H9 (cell line): ENCODE results near the gene FYCO1. TPM values are rescaled to one million over a fixed set of nuclear protein-coding genes. Genes with fewer than 3 reads are reported as not detected.
A peak's percentile ranks its signal among the peaks of the same experiment; 100 is the strongest.

Source experiments
- DNase-seq: peaks from one replicate; pipeline ENCODE4 v3.0.0-alpha.2; 2017
- H2AFZ ChIP-seq: one replicate; pipeline ENCODE4 v1.6.1; 2013; ENCODE audit warnings: mild to moderate bottlenecking, low read length, control low read depth, moderate library complexity
- H2AK5ac ChIP-seq: 2 replicates; pipeline ENCODE4 v1.6.1; 2013; ENCODE audit warnings: low read length, control low read depth, mixed read lengths; ENCODE audit not compliant: insufficient read length
- H2BK120ac ChIP-seq: one replicate; pipeline ENCODE4 v1.6.1; 2013; ENCODE audit warnings: low read depth, mild to moderate bottlenecking, low read length, control low read depth, inconsistent platforms; ENCODE audit not compliant: poor library complexity, severe bottlenecking
- H2BK12ac ChIP-seq: 2 replicates; pipeline ENCODE4 v1.6.1; 2013; ENCODE audit warnings: low read length, control low read depth, mixed read lengths, low read depth; ENCODE audit not compliant: insufficient read length
- H2BK15ac ChIP-seq: 2 replicates; pipeline ENCODE4 v1.6.1; 2013; ENCODE audit warnings: low read depth, low read length, control low read depth
- H2BK20ac ChIP-seq: one replicate; pipeline ENCODE4 v1.6.1; 2013; ENCODE audit warnings: low read depth, mild to moderate bottlenecking, low read length, control low read depth, inconsistent platforms; ENCODE audit not compliant: poor library complexity, severe bottlenecking
- H2BK5ac ChIP-seq: 2 replicates; pipeline ENCODE4 v1.6.1; 2013; ENCODE audit warnings: low read length, control low read depth, mixed read lengths; ENCODE audit not compliant: insufficient read length
- H3K14ac ChIP-seq: 2 replicates; pipeline ENCODE4 v1.6.1; 2013; ENCODE audit warnings: low read length, control low read depth; ENCODE audit not compliant: insufficient read depth
- H3K18ac ChIP-seq: 2 replicates; pipeline ENCODE4 v1.6.1; 2013; ENCODE audit warnings: low read depth, mild to moderate bottlenecking, mixed read lengths, low read length, control low read depth; ENCODE audit not compliant: insufficient read length
- H3K23ac ChIP-seq: 2 replicates; pipeline ENCODE4 v1.6.1; 2013; ENCODE audit warnings: low read length, control low read depth, mixed read lengths, low read depth; ENCODE audit not compliant: insufficient read length
- H3K23me2 ChIP-seq: 2 replicates; pipeline ENCODE4 v1.6.1; 2013; ENCODE audit warnings: low read depth, mild to moderate bottlenecking, mixed read lengths, low read length, control low read depth; ENCODE audit not compliant: insufficient read length, poor library complexity, severe bottlenecking
- H3K27ac ChIP-seq: 2 replicates; pipeline ENCODE4 v1.5.1; 2013; ENCODE audit warnings: low read length, control low read depth, mixed read lengths, low read depth; ENCODE audit not compliant: insufficient read length
- H3K27me3 ChIP-seq: 2 replicates; pipeline ENCODE4 v1.6.1; 2013; ENCODE audit warnings: low read length, control low read depth, inconsistent platforms; ENCODE audit not compliant: insufficient read depth
- H3K4ac ChIP-seq: 2 replicates; pipeline ENCODE4 v1.6.1; 2013; ENCODE audit warnings: low read depth, mild to moderate bottlenecking, control low read depth, inconsistent platforms, low read length, moderate library complexity
- H3K4me1 ChIP-seq: 2 replicates; pipeline ENCODE4 v1.6.1; 2013; ENCODE audit warnings: low read length, control low read depth, inconsistent platforms; ENCODE audit not compliant: insufficient read depth
- H3K4me2 ChIP-seq: 2 replicates; pipeline ENCODE4 v1.6.1; 2013; ENCODE audit warnings: low read length, control low read depth, mixed read lengths; ENCODE audit not compliant: insufficient read length, insufficient read depth
- H3K56ac ChIP-seq: 2 replicates; pipeline ENCODE4 v1.6.1; 2013; ENCODE audit warnings: low read depth, mild to moderate bottlenecking, mixed read lengths, low read length, control low read depth; ENCODE audit not compliant: insufficient read length
- H3K79me1 ChIP-seq: 2 replicates; pipeline ENCODE4 v1.6.1; 2013; ENCODE audit warnings: low read depth, mild to moderate bottlenecking, moderate library complexity, low read length, control low read depth, inconsistent platforms; ENCODE audit not compliant: insufficient read depth, poor library complexity, severe bottlenecking
- H3K79me2 ChIP-seq: 2 replicates; pipeline ENCODE4 v1.6.1; 2013; ENCODE audit warnings: low read length, control low read depth, inconsistent platforms; ENCODE audit not compliant: insufficient read depth
- H3K9ac ChIP-seq: 2 replicates; pipeline ENCODE4 v1.6.1; 2013; ENCODE audit warnings: low read length, control low read depth, mixed read lengths; ENCODE audit not compliant: insufficient read length; ENCODE audit errors: extremely low read depth
- H3K9me3 ChIP-seq: one replicate; pipeline ENCODE4 v1.6.1; 2013; ENCODE audit warnings: low read depth, low read length, inconsistent platforms; ENCODE audit not compliant: control insufficient read depth
- H3T11ph ChIP-seq: one replicate; pipeline ENCODE4 v1.6.1; 2013; ENCODE audit warnings: mild to moderate bottlenecking, low read length, control low read depth, inconsistent platforms
- H4K20me1 ChIP-seq: one replicate; pipeline ENCODE4 v1.6.1; 2013; ENCODE audit not compliant: control insufficient read depth, insufficient read length, insufficient read depth
- H4K5ac ChIP-seq: 2 replicates; pipeline ENCODE4 v1.6.1; 2013; ENCODE audit warnings: low read depth, mild to moderate bottlenecking, mixed read lengths, low read length, control low read depth; ENCODE audit not compliant: insufficient read length
- H4K8ac ChIP-seq: replicated peaks from 2 replicates; pipeline ENCODE4 v1.6.1; 2013; ENCODE audit warnings: low read length, control low read depth, mixed read lengths, low read depth; ENCODE audit not compliant: insufficient read length
- H4K91ac ChIP-seq: 2 replicates; pipeline ENCODE4 v1.6.1; 2013; ENCODE audit warnings: low read depth, mild to moderate bottlenecking, moderate library complexity, mixed read lengths, low read length, control low read depth; ENCODE audit not compliant: insufficient read length
- H3K27ac Mint-ChIP-seq, 3 experiments: 2 replicates in 2 of 3; 3 replicates in 1 of 3; pipeline ENCODE4 v1.8.0; 2020 to 2021; ENCODE audit warnings: mixed read lengths in 3 of 3, mild to moderate bottlenecking in 1 of 3, moderate library complexity in 1 of 3
- H3K27me3 Mint-ChIP-seq: 2 replicates; pipeline ENCODE4 v1.8.0; 2021; ENCODE audit warnings: low read depth, mild to moderate bottlenecking, moderate library complexity, mixed read lengths
- H3K36me3 Mint-ChIP-seq, 3 experiments: 2 replicates in 2 of 3; 3 replicates in 1 of 3; pipeline ENCODE4 v1.8.0; 2020 to 2021; ENCODE audit warnings: low read depth in 3 of 3, mixed read lengths in 3 of 3; ENCODE audit not compliant: insufficient read depth in 1 of 3
- H3K4me1 Mint-ChIP-seq, 2 experiments: 2 replicates each; pipeline ENCODE4 v1.8.0; 2020; ENCODE audit warnings: mixed read lengths in 2 of 2
- H3K4me3 Mint-ChIP-seq, 2 experiments: 2 replicates in 1 of 2; 3 replicates in 1 of 2; pipeline ENCODE4 v1.8.0; 2020 to 2021; ENCODE audit warnings: mild to moderate bottlenecking in 2 of 2, mixed read lengths in 2 of 2, moderate library complexity in 1 of 2
- H3K9me3 Mint-ChIP-seq, 2 experiments: 2 replicates in 1 of 2; 3 replicates in 1 of 2; pipeline ENCODE4 v1.8.0; 2020; ENCODE audit warnings: mild to moderate bottlenecking in 2 of 2, mixed read lengths in 2 of 2, moderate library complexity in 1 of 2
- WGBS: extraction: QIAGEN DNeasy Blood & Tissue Kit; methylation state at CpG from one replicate; pipeline ENCODE4 v1.1.7; 2013; ENCODE audit warnings: missing lambda C conversion rate, low lambda C conversion rate, mixed read lengths; ENCODE audit not compliant: insufficient read length; ENCODE audit errors: extremely low coverage; 5-methylcytosine and 5-hydroxymethylcytosine counted together
- total RNA-seq: library from RNA; stranded (reverse); gene quantifications from 2 replicates; pipeline ENCODE4 v1.2.1, GENCODE V29; 2021
- TF ChIP-seq, protein P1 (sequence below): fragments of 200-600 bp; sonication (generic); conservative IDR thresholded peaks from 3 replicates; pipeline ENCODE4 v1.8.0; 2021; ENCODE audit warnings: antibody characterized with exemption, mild to moderate bottlenecking

FYCO1 gene
- total RNA-seq, 1 experiment from 2014 or later = 10.4 TPM

DNA sequence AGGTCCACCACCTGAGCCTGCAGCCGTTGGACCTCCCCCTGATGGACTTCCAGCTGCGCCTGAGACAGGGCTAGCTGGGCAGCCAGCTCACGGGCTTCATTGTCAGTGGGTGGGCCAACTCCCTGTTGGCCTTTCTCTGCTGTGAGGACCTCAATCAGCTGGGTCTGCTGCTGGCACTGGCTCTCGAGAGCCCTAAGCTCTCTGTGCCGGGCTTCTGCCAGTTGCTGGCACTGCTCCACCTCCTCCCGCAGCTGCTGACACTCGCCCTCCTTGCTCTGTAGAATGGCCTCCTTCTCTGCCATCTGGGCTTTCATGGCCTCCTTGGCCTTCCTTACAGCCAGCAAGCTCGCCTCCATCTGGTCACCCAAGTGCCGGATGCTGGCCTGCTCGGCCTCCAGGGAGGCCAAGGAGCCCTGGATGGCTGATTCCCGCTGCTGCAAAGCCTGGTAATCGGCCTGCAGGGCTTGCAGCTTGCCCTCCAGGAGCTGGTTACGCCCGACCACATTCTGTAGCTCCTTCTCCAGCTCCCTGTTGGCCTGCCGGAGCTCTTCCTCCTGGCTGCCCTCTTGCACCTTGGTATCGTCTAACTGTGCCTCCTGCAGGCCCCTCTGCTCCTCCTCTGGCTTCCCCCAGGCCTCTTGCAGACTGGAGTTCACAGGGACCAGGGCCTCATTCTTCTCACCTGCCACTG lies 28.5 kb downstream of the FYCO1 start:
- Histone ChIP-seq H2BK12ac (no peak overlapping the region), H4K91ac (no peak overlapping the region), H4K20me1 (no peaks in the 10 kb centered on the region), H3K79me2 (no peaks in the 10 kb centered on the region), H2BK20ac (no peak overlapping the region), H3K56ac (no peak overlapping the region), H3K18ac (no peak overlapping the region), H2BK5ac (no peak overlapping the region), H3K23ac (no peak overlapping the region), H3K23me2 (no peaks in the 10 kb centered on the region), H2BK15ac (no peak overlapping the region), H4K5ac (no peak overlapping the region), H3K9me3 (no peaks in the 10 kb centered on the region), H3K4me1 (no peaks in the 10 kb centered on the region), H3K79me1 (no peaks in the 10 kb centered on the region), H2BK120ac (no peak overlapping the region), H3K27ac (no peak overlapping the region), H3K14ac (no peak overlapping the region), H3K4ac (no peak overlapping the region), H3T11ph (no peak overlapping the region), H2AFZ (no peak overlapping the region), H3K9ac (no peak overlapping the region), H3K4me2 (no peak overlapping the region), H3K27me3 (no peaks in the 10 kb centered on the region), H4K8ac (no peak overlapping the region), H2AK5ac (no peak overlapping the region)
- no CpG with 5 or more reads among the region's 16 CpGs for WGBS
- H3K4me3 Mint-ChIP-seq = no peak overlapping the region
- H3K9me3 Mint-ChIP-seq = no peaks in the 10 kb centered on the region
- peak overlapping the region in 1 of 3 experiments; percentile 22; a peak in 1 of 7 replicates for H3K27ac Mint-ChIP-seq
- TF ChIP-seq, protein P1, sequence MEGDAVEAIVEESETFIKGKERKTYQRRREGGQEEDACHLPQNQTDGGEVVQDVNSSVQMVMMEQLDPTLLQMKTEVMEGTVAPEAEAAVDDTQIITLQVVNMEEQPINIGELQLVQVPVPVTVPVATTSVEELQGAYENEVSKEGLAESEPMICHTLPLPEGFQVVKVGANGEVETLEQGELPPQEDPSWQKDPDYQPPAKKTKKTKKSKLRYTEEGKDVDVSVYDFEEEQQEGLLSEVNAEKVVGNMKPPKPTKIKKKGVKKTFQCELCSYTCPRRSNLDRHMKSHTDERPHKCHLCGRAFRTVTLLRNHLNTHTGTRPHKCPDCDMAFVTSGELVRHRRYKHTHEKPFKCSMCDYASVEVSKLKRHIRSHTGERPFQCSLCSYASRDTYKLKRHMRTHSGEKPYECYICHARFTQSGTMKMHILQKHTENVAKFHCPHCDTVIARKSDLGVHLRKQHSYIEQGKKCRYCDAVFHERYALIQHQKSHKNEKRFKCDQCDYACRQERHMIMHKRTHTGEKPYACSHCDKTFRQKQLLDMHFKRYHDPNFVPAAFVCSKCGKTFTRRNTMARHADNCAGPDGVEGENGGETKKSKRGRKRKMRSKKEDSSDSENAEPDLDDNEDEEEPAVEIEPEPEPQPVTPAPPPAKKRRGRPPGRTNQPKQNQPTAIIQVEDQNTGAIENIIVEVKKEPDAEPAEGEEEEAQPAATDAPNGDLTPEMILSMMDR = no peak
- H3K4me1 Mint-ChIP-seq = no peaks in the 10 kb centered on the region
- H3K36me3 Mint-ChIP-seq = peaks cover 17 to 83% (median 83%) of the 10 kb centered on the region in 3 experiments; a peak in 6 of 7 replicates
- DNase-seq = no peak
- peaks cover 1% of the 10 kb centered on the region; the same call in 1 of the 2 replicates for H3K27me3 Mint-ChIP-seq
